Fibroblast of lung (primary cell): Measurements from ENCODE around the gene ZW10.

Source experiments
- EZH2 ChIP-seq: IDR thresholded peaks from 2 replicates; pipeline ENCODE4 v1.5.1; 2012; ENCODE audit warnings: low read length, control low read depth, mild to moderate bottlenecking; ENCODE audit errors: missing control alignments
- TF ChIP-seq, protein P1 (sequence below), 2 donors: IDR thresholded peaks in 1 of 2; conservative IDR thresholded peaks in 1 of 2; 1 replicate in 1 of 2; 2 replicates in 1 of 2; pipeline ENCODE4 v1.5.1; 2011 to 2012; ENCODE audit warnings: low read length in 2 of 2, control low read depth in 1 of 2, inconsistent platforms in 1 of 2, low read depth in 1 of 2, mild to moderate bottlenecking in 1 of 2

DNA sequence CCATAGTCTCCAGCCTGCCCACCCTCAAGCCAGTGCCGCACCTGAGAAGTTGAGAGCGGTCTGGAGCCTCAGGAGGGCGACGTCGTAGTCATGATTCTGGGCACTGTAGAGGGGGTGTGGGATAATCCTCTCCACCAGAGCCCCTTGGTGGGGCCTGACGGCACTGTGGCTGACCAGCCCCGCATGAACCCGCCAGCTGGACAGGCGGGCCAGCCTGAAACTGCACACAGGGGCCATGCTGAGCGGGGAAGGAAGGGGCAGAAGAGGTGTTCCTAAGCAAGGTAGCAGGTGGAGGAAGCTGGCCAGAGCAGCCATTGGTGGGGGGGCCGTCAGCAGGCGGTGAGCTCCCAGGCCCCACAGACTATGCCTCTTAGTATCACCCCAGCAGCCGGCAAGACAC lies 80.5 kb downstream of the ZW10 start:
- TF ChIP-seq, protein P1, sequence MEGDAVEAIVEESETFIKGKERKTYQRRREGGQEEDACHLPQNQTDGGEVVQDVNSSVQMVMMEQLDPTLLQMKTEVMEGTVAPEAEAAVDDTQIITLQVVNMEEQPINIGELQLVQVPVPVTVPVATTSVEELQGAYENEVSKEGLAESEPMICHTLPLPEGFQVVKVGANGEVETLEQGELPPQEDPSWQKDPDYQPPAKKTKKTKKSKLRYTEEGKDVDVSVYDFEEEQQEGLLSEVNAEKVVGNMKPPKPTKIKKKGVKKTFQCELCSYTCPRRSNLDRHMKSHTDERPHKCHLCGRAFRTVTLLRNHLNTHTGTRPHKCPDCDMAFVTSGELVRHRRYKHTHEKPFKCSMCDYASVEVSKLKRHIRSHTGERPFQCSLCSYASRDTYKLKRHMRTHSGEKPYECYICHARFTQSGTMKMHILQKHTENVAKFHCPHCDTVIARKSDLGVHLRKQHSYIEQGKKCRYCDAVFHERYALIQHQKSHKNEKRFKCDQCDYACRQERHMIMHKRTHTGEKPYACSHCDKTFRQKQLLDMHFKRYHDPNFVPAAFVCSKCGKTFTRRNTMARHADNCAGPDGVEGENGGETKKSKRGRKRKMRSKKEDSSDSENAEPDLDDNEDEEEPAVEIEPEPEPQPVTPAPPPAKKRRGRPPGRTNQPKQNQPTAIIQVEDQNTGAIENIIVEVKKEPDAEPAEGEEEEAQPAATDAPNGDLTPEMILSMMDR (conservative IDR thresholded peaks at IDR 0.05 in 1 of 2, IDR thresholded peaks at IDR 0.05 in 1 of 2; ENCODE audit: low read depth in 1 of 2, low read length in 2 of 2), result no peak
- no peak for TF ChIP-seq EZH2
